DND-41 (cell line): Measurements from ENCODE around the gene VAV2.

Experiments used
- ATAC-seq: fragments of 200-7000 bp; cut with Tn5 transposase; 3 replicates; pipeline ENCODE4 v1.9.1; 2021; ENCODE audit warnings: low read depth; ENCODE audit not compliant: insufficient read depth
- DNase-seq: peaks from one replicate; pipeline ENCODE4 v3.0.0-alpha.2; 2020
- H2AFZ ChIP-seq: 2 replicates; pipeline ENCODE4 v1.6.0; 2012; ENCODE audit warnings: low read depth, low read length
- H3K27ac ChIP-seq: 2 replicates; pipeline ENCODE4 v1.5.1; 2012; ENCODE audit warnings: low read length, inconsistent platforms
- H3K27me3 ChIP-seq: fragments of 200-600 bp; sonication (generic); 2 replicates; pipeline ENCODE4 v1.6.0; 2012; ENCODE audit warnings: low read length, mild to moderate bottlenecking, inconsistent platforms; ENCODE audit not compliant: insufficient read depth, poor library complexity
- H3K36me3 ChIP-seq: 2 replicates; pipeline ENCODE4 v1.5.1; 2012; ENCODE audit warnings: low read length, inconsistent platforms; ENCODE audit not compliant: insufficient read depth
- H3K4me1 ChIP-seq: 2 replicates; pipeline ENCODE4 v1.5.1; 2012; ENCODE audit warnings: mild to moderate bottlenecking, low read length; ENCODE audit not compliant: insufficient read depth
- H3K4me2 ChIP-seq: 2 replicates; pipeline ENCODE4 v1.6.0; 2012; ENCODE audit warnings: mild to moderate bottlenecking, moderate library complexity, low read length, inconsistent platforms; ENCODE audit not compliant: insufficient read depth
- H3K4me3 ChIP-seq, 2 experiments: fragments of 200-600 bp in 1 of 2; shearing (Covaris generic) in 1 of 2; 2 replicates each; pipeline ENCODE4 v1.5.1; 2012 to 2016; ENCODE audit warnings: inconsistent platforms in 2 of 2, low read length in 2 of 2, mild to moderate bottlenecking in 2 of 2, low read depth in 1 of 2, moderate library complexity in 1 of 2
- H3K79me2 ChIP-seq: 2 replicates; pipeline ENCODE4 v1.6.0; 2012; ENCODE audit warnings: low read length, inconsistent platforms; ENCODE audit not compliant: insufficient read depth
- H3K9ac ChIP-seq: 2 replicates; pipeline ENCODE4 v1.6.0; 2012; ENCODE audit warnings: low read depth, mild to moderate bottlenecking, inconsistent platforms, low read length, moderate library complexity
- H3K9me3 ChIP-seq: 2 replicates; pipeline ENCODE4 v1.5.1; 2012; ENCODE audit warnings: low read length, moderate library complexity, mild to moderate bottlenecking, inconsistent platforms; ENCODE audit not compliant: insufficient read depth, severe bottlenecking
- H4K20me1 ChIP-seq: 2 replicates; pipeline ENCODE4 v1.6.0; 2012; ENCODE audit warnings: low read length; ENCODE audit not compliant: insufficient read depth
- EZH2 ChIP-seq: IDR thresholded peaks from 3 replicates; pipeline ENCODE4 v1.6.1; 2012; ENCODE audit warnings: borderline replicate concordance, low read depth, mild to moderate bottlenecking, moderate library complexity, low read length, inconsistent platforms; ENCODE audit not compliant: severe bottlenecking
- TF ChIP-seq, protein P1 (sequence below): IDR thresholded peaks from 2 replicates; pipeline ENCODE4 v1.5.1; 2012; ENCODE audit warnings: borderline replicate concordance, low read length, moderate library complexity, mild to moderate bottlenecking; ENCODE audit not compliant: poor library complexity, severe bottlenecking; ENCODE audit errors: extremely low read depth

VAV2 gene

DNA sequence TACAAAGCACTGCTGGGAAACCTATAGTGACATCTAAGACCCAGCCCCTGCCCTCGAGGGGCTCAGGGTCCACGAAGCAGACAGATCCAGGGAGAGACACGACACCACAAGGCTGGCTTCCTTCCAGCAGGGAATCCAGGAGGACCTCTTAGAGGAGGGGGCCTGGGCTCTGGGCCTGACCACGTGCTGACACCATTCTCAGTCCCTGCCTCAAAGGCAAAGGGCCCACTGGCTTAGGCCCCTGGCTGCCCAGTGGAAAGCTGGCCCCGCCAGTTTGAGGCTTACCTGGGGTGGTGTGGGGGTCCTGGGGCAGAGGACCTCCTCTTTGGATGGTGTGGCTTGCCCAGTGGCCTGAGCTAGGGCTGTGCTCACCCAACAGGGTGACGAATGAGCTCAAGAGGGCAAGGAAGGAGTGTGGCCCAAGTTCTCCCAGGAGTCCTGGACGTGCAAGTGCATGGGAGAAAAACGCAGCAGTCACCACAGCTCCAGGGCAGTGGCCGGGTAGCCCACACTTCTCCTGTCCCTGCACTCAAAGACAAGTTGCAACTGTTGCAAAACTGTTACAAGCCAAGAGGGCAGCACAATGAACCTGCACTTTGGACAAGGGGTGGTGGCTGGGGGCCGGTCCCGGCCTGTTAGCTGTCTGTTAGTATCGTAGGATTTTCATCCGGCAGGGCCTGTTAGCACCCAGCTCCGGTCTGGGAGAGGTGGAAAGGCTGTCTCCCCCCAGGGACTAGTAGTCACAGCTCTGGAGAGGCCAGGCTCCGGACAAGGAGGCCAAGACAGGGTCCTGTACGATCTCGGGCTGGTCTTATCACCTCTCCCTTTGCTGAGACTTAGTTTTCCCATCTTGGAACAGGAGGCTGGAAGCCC is 252.5 kb downstream of the VAV2 start:
- Histone ChIP-seq H3K4me3 (no peak overlapping the region), H3K4me1 (peaks cover 8% of the 10 kb centered on the region), H2AFZ (no peak overlapping the region), H4K20me1 (peaks cover 5% of the 10 kb centered on the region), H3K27ac (no peak overlapping the region), H3K9me3 (no peaks in the 10 kb centered on the region), H3K9ac (no peak overlapping the region), H3K79me2 (no peaks in the 10 kb centered on the region), H3K4me2 (no peak overlapping the region), H3K27me3 (no peaks in the 10 kb centered on the region), H3K36me3 (no peaks in the 10 kb centered on the region)
- DNase-seq (no peak), ATAC-seq (no peak)
- TF ChIP-seq, protein P1, sequence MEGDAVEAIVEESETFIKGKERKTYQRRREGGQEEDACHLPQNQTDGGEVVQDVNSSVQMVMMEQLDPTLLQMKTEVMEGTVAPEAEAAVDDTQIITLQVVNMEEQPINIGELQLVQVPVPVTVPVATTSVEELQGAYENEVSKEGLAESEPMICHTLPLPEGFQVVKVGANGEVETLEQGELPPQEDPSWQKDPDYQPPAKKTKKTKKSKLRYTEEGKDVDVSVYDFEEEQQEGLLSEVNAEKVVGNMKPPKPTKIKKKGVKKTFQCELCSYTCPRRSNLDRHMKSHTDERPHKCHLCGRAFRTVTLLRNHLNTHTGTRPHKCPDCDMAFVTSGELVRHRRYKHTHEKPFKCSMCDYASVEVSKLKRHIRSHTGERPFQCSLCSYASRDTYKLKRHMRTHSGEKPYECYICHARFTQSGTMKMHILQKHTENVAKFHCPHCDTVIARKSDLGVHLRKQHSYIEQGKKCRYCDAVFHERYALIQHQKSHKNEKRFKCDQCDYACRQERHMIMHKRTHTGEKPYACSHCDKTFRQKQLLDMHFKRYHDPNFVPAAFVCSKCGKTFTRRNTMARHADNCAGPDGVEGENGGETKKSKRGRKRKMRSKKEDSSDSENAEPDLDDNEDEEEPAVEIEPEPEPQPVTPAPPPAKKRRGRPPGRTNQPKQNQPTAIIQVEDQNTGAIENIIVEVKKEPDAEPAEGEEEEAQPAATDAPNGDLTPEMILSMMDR = no peak
- TF ChIP-seq EZH2 = no peak

DNA sequence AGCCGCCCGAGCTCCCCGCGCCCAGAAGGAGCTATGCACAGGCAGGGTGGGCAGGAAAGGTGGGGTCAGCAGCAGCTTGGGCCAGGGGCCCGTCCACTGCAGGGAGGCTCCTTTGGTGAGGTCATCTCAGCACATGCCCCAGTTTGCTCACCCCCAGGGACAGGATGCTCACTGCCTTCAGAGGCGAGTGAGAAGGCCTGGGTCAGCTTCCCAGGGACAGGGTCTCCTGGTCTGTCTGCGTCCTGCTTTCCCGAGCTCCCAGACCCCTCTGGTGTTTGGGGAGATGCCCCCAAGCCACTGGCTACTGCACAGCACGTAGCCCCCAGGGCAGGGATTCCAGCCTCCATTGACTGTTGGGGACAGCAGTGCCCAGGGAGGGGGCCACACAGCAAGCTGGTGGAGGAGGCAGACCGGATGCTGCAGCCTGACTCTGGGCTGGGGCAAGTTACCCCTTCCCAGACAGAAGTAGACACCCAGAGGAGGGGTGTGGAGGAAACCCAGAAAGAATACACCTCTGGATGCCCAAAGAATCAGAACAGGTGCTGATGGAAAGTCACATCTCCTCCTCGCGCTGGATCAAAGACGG is 253.4 kb downstream of the VAV2 start:
- Histone ChIP-seq H3K9ac (no peak overlapping the region), H3K4me3 (no peak overlapping the region)

DNA sequence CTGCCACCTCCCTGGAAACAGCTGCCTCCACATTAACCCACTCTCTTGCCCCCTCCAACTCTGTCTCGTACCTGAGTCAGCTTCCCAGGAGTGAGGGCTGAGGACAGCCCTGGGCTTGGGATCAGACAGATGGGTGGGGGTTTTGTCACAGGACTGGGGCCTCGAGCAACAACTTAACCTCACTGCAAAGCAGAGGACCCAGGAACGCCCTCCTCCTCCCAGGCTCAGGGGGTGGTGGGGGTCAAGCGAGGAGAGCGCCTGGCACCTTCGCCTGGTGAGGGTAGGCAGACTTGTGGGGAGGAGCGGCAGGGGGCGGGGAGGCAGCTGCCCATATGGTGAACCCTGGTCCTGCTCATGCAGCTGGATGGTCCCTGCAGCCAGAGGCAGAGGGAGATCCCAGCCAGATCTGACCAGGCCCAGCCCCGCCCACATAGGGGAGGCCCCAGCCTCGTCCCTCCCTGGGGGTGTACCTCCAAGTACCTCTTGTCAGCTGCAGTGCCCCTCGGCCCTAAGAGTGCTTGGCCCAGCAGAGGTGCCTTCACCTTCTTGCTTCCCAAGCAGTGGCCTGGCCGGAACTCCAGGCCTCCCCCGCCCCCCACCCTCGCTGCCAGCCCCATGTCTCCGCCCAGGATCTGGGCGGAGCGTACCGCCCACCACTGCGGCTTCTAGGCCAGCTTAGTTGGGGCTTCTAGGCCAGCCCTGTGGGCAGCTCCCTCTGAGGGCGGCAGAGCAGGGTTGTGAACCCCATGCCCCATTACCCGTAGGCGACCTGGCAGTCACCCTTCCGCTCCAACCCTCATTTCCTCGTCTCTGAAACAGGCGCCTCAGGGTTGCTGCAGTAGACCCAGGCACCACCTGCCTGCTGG is 254.1 kb downstream of the VAV2 start, which contains the start of gene SARDH:
SARDH (minus strand) TSS at position 579 of the 866 bp plus-strand sequence. CDS start 4,179 bp downstream, outside the sequence.
- no peak for DNase-seq
- Histone ChIP-seq H3K79me2 (no peaks in the 10 kb centered on the region), H3K4me2 (no peak within 1 kb of the TSS), H3K27me3 (no peaks in the 10 kb centered on the region), H3K36me3 (no peaks in the 10 kb centered on the region), H3K9ac (no peak within 1 kb of the TSS), H3K4me1 (peaks cover 14% of the 10 kb centered on the region), H2AFZ (no peak within 1 kb of the TSS), H3K4me3 (no peak within 1 kb of the TSS), H3K27ac (no peak within 1 kb of the TSS), H3K9me3 (no peaks in the 10 kb centered on the region), H4K20me1 (peaks cover 5% of the 10 kb centered on the region)
- ATAC-seq = no peak
- no peak for TF ChIP-seq EZH2
- TF ChIP-seq, protein P1 = no peak

More for the DNA sequence above, 253.4 kb downstream of the VAV2 start:
- no peak overlapping the region for H3K27ac ChIP-seq
- H4K20me1 ChIP-seq = peaks cover 5% of the 10 kb centered on the region
- H3K9me3 ChIP-seq = no peaks in the 10 kb centered on the region
- ATAC-seq (no peak), DNase-seq (no peak)
- H3K4me1 ChIP-seq = peaks cover 14% of the 10 kb centered on the region
- H3K36me3 ChIP-seq = no peaks in the 10 kb centered on the region
- no peak overlapping the region for H2AFZ ChIP-seq
- no peak for TF ChIP-seq EZH2
- TF ChIP-seq, protein P1 = no peak
- H3K4me2 ChIP-seq = no peak overlapping the region
- H3K27me3 ChIP-seq = no peaks in the 10 kb centered on the region
- H3K79me2 ChIP-seq = no peaks in the 10 kb centered on the region
